Uterus (tissue), 2 donors: Measurements from ENCODE around the gene C1orf210.

Source experiments
- POLR2A ChIP-seq, 2 donors: fragments of 450-650 bp; IDR thresholded peaks; one replicate each; pipeline ENCODE4 v1.6.1; 2016; ENCODE audit warnings: antibody characterized with exemption in 2 of 2, mild to moderate bottlenecking in 1 of 2, moderate library complexity in 1 of 2
- TF ChIP-seq, protein P1 (sequence below), 4 experiments: fragments of 200-600 bp in 2 of 4; fragments of 450-650 bp in 2 of 4; sonication (generic) in 2 of 4; IDR thresholded peaks; one replicate each; pipeline ENCODE4 v1.5.1; 2016 to 2019; ENCODE audit warnings: antibody characterized with exemption in 4 of 4, mild to moderate bottlenecking in 2 of 4, moderate library complexity in 1 of 4

- TF ChIP-seq, protein P1, sequence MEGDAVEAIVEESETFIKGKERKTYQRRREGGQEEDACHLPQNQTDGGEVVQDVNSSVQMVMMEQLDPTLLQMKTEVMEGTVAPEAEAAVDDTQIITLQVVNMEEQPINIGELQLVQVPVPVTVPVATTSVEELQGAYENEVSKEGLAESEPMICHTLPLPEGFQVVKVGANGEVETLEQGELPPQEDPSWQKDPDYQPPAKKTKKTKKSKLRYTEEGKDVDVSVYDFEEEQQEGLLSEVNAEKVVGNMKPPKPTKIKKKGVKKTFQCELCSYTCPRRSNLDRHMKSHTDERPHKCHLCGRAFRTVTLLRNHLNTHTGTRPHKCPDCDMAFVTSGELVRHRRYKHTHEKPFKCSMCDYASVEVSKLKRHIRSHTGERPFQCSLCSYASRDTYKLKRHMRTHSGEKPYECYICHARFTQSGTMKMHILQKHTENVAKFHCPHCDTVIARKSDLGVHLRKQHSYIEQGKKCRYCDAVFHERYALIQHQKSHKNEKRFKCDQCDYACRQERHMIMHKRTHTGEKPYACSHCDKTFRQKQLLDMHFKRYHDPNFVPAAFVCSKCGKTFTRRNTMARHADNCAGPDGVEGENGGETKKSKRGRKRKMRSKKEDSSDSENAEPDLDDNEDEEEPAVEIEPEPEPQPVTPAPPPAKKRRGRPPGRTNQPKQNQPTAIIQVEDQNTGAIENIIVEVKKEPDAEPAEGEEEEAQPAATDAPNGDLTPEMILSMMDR (IDR thresholded peaks at IDR 0.05) = no peak
- TF ChIP-seq POLR2A (IDR thresholded peaks at IDR 0.05) = no peak
These were observed 9.4 kb upstream of the C1orf210 start for GRCh38 chr1:43294761-43295160.
